NCI-H510A (cell line): ENCODE data around the gene BACH2.
"Not testable (repeated sequence)": the region's sequence is repeated elsewhere in the genome, so short reads cannot be mapped to it uniquely, and the experiment has no call there.

Experiments
- DNase-seq: peaks from one replicate; lab custom pipeline; 2025; lab: John Stamatoyannopoulos, UW

Gene BACH2

DNA sequence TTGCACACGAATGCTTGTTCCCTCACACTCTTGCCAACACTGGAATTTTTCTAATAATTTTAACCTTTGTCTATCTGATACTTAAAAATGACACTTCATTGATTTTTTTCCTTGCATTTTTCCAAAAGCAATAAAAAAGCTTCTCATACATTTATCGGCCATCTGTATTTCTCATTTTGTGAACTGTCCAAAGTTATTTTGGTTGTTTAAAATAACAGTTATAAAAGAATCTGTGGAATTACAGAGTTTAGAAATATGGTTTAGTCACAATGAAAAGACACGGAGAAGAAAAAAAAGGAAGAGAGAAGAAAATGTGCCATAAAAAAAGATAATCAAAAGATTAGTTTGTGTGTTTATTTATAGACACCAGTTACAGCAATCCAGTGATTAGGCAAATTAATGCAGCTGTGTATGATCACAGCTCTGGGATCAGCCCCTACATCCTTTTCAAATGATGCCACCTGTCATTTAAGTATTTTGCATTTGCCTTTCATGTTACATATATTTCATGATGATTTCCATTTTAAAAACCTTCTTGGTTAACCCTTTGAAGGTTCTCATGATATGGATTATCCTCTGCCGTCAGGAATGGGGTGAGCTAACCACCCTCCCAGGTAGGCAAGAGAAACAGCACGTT lies 171.7 kb downstream of the BACH2 start:
- no peak for DNase-seq

DNA sequence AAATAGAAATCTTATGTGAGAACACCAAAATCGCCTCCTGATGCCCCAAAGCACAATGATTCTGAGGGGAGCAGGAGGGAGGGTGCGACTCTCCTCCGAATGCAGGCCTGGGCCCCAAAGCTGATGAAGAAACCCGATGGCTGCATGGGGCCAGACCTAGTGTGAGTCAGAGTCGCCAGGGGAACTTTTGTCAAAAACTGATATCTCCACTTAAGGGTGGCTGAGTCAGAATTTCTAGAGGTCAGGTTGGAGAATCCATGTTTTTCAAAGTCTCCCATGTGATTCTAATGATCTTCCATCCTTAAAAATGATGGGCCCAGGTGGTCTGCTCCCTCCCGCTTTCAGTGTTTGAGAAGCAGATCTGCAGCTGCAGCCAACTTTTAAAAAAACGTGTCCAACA lies 172.8 kb downstream of the BACH2 start:
- no peak for DNase-seq

DNA sequence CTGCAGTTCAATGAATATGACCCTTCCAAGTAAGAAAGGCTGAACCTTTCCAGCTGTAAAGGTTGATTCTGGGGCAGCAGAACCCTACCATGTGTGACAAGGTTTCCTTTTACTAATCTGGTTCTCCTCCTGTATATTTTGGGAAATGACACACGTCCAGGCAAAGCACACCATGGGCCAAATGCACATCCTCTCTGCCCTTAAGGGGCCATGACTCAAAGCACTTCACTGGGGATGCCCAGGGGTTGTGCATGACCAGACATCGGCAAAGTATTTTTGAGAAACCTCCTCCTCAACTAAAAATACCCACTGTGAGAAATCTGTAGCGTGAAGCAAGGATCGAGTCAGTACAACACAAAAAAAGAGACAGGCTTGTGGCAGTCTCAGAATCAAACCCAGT lies 174.7 kb downstream of the BACH2 start:
- DNase-seq = no peak

DNA sequence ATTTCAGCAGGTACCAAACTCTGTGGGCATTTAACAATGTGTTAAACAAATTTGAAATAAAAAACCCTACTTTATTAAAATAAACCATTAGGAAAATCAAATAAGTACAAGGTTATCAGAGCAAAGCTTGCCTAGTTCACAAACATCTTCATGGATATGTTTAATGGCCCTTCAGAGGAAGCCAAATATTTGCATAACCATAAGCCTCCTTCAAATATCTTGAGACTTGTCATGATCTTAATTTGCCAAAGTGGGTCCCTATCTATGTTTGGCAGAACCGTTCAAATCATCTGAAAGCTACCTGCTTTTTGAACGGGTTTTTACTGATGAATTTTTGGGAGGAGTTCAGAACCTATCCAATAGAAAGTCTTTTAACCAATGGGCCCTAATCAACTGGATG lies 176.3 kb downstream of the BACH2 start:
- DNase-seq = no peak

DNA sequence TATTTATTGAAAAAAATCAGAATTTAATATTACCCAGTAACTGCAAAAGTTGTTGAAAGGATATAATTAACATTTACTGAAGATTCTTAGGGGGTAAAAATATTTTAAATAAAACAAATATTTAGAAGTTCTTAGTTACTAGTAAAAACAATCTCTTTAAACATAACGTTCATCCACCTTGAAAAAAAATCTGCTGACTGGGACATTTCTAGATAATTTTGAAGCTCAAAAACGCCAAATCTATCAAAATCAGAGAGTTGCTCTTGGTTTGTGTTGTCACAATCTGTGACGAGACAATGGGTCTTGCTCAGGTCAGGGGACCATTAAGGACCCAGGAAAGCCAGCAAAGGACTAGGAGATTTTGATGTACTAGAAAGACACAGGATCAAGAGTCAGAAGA lies 177.0 kb downstream of the BACH2 start:
- no peak for DNase-seq

DNA sequence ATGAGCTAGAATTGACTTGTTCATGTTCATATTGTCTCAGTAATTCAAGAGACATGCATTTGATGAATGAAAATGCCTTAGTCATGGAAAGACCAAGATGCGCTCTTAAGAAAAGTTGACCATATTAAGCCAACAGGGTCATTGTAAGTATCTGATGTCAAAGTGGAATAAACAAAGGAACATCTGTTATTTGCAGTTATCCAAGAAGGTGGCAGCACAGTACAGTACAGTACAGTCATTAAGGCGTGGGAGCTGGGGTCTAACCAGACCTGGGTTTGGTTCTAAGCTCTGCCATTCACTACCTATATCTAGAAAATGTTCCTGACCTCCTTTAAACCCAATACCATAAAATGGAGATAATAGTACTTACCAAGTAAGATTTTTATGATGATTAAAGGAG lies 178.1 kb downstream of the BACH2 start:
- no peak for DNase-seq

DNA sequence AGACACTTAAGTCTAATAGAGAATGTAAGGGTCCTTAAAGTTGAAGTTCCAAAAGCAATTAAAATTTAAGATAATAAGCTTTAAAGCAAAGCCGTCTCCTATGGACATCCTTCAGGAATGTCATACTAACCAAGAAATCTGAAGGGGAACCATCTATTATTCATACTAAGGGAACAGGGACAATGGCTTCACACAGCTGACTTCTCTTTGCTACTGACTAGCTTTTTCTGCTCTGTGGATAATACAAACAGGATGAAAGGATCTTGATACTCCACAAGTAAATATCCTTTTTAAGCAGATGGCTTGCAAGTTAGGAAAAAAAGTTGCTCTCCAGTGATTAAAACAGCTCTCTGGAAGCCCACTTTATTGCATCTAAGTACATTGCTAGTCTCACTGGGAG lies 178.6 kb downstream of the BACH2 start:
- DNase-seq = no peak

DNA sequence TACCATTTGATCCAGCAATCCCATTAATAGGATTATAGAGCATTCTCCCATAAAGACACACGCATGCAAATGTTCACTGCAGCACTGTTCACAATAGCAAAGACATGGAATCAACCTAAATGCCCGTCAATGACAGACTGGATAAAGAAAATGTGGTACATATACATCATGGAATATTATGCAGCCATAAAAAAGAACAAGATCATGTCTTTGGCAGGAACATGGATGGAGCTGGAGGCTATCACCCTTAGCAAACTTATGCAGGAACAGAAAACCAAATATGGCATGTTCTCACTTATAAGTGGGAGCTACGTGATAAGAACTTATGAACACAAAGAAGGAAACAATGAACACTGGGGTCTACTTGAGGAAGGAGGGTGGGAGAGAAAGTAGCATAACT lies 180.5 kb downstream of the BACH2 start:
- not testable (repeated sequence) for DNase-seq

DNA sequence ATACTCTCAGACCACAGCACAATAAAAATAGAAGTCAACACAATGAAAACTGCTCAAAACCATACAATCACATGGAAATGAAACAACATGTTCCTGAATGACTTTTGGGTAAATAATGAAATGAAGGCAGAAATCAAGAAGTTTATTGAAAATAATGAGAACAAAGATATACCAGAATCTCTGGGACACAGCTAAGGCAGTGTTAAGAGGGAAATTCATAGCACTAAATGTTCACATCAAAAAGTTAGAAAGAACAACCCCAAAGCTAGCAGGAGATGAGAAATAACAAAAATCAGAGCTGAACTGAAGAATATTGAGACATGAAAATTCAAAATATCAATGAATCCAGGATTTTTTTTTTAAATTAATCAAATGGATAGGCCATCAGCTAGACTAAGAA lies 183.3 kb downstream of the BACH2 start:
- DNase-seq = no peak

DNA sequence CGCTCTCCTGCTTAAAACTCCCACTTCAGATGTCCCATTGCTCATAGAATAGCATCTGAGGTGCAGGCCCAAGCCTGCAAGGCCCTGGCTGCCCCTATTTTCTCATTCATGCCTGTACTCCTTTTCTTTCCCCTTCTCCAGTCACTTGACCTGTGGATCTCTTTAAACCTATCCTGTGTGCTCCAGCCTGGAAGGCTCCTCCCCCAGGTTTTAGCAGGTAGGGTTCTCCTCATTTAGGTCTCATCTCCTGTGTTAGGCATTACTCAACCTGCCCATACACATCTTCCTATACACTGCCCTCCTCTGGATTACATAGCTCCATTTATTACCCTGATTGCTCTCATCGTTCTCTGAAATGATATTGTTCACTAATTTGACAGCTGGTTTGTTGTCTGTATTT lies 185.3 kb downstream of the BACH2 start:
- DNase-seq = no peak

DNA sequence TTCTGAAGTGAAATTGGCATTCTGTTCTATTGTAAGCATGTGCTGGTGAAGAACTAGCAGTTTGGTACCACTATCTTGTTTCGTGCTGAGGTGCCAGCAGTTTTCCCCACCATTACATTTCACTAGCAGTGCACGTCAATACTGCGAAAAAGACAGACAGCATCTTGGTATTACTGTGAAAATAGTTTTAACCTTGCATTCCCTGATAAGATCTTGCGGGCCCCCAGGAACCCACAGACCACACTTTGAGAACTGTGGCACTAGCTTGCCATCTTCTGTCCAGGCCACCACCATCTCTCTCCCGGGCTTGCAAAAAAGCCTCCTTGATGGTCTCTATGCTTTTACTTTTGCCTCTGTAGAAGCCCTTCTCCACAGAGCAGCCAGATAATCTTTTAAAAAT lies 185.7 kb downstream of the BACH2 start:
- DNase-seq = no peak

DNA sequence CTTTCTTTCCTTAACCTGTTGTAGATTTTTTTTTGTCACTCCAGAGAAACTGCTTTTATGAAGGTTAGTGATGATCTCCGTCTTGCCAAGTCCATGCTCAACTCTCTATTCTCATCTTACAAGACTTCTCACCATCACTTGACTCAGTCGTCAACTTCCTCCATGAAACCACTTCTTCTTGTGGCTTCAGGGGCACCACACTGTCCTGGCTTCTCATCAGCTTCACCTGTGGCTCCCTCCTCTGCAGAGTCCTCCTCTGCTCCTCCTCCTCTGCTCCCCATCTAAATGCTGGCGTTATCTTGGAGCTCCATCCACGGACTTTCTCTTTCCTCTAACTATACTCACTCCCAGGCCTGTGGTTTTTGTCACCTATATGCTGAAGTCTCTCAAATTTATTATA lies 187.5 kb downstream of the BACH2 start:
- DNase-seq = no peak

DNA sequence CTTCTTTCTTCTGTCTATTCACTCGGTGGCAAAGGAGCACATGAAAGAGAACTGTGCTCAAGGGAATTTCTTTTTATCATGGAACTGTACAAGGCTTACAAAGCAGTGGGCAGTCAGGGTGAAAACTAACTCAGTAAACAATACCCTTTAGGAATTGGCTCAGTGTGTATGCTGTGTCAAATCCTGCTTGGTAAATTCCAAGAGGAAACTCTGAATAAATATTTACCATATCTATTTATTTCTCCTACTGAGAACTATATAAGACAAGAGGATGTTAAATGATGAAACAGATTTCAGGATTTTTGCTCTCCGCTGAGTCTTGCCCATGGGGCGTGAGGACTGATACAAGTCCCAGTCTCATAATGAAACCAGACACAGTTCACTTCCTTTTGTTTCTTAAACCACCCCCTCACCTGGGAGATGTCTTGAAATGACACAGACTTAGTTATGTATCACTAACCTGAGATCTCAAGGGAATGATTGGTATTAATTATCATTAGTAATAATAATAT lies 188.8 kb downstream of the BACH2 start:
- DNase-seq = no peak

DNA sequence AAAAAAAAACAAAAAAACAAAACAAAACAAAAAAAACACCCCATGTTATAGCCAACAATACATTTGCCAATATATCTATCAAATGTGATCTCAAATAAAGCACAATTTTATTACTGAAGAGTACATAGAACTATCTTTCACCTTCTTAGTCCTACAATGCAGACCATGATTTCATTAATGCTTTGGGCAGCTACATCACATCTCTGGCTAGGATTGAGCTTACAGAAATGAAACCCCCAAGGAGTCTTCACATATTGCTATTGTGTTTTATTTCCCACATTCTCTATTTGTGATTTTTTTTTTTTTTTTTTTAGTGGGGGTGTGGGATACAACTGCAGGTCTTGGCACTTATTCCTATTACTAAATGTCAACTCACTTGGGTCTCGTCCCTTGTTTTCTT lies 189.3 kb downstream of the BACH2 start:
- no peak for DNase-seq

DNA sequence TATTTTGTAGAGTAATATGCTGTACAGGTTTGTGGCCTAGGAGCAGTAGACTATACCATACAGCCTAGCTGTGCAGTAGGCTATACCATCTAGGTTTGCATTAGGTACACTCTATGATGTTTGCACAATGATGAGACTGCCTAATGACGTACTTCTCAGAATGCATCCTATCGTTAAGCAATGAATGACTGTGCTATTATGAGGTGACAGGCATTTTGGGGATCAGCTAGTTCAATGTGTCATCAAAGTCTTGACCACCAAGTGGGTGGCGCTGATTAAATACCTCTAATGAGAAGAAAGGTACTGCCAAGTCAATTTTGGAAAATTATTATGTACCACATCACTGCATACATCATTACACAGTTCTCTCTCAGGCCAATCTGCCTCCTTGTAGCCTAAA lies 190.2 kb downstream of the BACH2 start:
- DNase-seq = no peak

DNA sequence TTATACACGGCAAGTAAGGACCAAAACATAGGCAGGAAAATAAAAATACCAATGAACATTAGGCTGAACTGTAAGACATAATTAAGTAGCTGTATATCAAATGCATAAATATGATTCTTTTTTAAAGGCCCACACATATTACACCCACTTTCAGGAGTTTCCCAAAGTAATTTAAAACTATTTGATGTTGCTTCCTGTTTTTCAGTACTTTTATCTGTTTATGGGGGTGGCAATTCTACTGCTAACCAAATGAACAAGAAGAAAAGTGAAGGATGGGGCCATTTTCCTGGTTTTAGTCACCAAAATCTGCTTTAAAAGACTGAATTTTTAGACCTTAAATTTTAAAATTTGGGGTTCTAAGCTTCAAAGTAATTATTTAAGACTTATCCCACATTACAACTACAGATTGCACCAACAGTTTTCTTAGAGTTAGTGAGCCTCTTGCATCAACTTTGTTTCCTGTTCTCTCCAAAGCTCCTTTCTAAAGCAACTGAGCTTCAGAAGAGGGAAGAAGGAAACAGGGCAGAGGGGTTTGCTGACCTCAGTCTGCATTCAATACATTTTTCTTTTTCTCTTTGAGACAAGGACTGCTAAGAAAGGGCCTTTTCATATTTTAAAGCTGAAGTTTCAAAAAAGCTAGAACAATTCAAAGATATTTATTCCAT lies 191.0 kb downstream of the BACH2 start:
- DNase-seq = no peak

DNA sequence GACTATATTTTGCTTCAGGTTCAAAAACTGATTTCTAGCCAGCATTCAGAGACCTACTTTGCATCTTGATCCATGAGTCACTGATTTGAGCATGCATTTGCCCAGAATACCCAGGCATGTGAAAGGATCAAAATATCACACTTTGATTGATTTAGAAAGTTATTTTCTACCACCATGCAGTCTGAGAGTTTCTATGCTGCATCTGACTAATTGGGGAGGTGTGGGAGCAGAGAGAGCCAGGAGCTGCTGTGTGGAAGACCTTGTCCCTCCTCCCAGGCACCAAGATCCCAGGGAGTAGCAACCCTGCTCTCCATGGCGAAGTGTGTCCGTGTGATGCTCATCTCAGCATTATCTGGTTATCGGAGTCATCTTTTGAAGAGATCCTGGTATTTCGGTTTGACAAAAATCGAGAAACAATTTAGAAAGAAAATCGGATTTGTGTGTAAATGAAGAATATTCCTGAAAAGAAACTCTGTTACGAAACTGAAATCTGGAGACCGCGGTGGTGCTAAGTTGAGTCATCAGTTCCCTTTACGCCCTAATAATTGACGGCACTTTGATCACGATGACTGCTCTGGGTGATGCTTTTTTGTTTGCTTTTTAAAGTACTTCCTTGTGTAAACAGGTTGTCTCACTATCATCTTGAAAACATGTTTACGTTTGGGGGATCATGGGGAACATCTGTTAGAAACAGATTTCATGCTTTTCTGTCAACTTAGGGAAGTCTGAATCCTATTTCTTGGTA lies 193.4 kb downstream of the BACH2 start:
- DNase-seq = no peak

DNA sequence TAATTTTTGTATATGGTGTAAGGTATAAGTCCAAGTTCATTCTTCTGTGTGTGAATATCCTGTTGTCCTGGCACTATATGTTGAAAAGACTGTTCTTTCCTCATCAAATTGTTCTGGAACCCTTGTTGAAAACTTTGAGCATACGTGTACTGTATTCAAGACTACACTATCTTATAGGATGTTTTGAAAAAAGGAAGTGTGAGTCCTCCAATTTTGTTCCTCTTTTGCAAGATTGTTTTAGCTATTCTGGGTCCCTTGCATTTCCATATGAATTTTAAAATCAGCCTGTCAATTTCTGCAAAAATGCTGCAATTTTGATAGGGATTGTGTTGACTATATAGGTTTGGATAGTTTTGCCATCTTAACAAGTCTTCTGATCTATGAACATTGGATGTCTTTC lies 195.2 kb downstream of the BACH2 start:
- no peak for DNase-seq

DNA sequence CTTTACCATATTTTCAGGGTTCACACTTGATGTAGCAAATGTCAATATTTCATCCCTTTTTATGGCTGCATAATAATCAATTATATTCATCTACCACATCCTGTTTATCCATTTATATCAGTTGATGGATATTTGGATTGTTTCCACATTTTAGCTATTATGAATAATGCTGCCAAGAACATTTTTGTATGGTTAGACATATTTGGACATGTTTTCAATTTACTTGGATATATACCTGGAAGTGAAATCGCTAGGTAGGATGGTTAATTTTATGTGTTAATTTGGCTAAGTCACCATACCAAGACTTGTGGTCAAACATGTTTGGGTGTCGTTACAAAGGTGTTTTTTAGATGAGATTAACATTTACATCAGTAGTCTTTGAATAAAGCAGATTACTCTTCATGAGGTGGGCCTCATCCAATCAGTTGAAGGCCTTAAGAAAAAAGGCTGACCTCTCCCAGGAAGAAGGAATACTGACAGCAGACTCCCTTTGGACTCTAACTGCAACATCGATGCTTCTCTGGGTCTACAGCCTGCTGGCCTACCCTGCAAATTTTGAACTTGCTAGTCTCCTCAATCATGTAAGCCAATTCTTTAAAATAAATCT lies 196.5 kb downstream of the BACH2 start:
- DNase-seq = no peak

DNA sequence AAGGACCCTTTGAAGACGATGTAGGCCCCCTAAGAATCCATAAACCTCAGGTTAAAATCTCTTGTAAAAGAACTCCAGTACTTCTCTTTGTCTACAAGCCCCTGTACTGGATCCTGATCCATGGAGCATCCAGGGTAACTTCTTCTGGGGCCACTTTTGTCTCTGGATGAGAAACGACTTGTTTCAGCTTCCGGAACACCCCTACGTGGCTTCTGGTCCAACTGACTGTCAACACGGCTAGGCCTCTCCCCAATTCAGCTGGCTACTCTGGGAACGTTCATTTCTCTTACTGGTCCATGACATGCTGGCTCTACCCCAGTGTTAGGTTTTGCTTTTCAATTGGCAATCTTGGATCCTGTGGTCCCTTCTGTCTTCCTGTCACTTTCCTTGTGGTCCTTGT lies 198.0 kb downstream of the BACH2 start:
- no peak for DNase-seq

DNA sequence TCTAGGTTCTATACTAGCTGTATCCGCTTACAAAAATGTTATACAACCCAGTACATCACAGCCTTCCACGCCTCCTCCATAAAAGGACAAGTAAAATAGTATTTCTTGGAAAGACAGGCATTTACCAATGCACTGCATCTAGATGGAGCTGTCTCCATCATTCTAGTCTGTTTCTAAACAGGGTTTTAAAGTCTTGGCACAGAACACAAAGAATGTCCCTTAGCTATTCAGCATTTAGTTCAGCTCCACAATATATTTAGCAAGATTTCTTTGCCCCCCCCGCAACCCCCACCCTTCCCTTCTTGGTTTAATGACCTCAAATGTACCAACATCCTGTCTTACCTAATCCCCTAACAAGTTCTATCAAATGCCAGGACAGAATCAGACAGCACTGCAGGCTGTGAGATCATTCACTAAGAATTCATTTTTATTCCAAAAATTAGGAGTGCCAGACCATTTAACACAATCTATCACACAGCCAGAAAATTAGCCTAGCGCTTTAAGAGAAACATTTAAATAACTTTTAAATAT lies 198.6 kb downstream of the BACH2 start:
- DNase-seq = no peak

DNA sequence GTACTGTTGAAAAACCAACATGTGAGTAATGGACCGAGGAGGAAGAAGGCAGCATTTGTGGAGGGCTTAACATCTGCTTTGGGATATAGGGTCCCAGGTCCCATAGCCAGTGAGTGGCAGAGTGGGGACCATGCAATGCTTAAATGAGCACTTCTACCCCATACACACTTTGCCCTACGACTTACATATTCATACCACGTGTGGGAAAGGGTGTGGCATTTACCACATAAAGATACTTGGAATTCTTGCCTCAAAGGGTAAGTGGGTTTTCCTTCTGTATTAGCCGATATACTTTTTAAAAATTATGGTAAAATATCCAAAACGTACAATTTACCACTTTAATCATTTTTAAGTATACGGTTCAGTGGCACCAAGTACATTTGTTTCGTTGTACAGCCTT lies 199.3 kb downstream of the BACH2 start:
- DNase-seq = no peak

DNA sequence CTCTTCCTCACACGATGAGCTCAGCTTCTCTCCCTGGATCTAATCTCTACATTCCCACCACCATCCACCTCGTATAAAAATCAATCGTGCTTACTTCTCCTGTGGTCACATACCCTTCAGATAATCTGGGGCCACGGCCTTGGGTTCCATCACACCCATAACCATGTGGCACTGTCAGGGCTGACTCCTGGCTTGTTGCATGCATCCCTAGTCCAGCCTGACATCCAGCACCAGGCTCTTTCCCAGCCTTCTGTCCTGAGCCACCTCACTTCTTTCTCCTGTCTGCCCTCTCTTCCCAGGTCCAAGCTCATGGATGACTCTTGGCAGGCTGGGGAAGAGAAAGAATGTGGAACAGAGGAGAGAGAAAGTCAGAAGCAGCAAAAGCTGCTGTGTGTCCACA lies 199.8 kb downstream of the BACH2 start:
- DNase-seq = no peak
